ENCODE measurements around the gene ENSA. TPM values are rescaled to one million over a fixed set of nuclear protein-coding genes. Genes with fewer than 3 reads are reported as not detected.

Gene ENSA
- total and polyA plus RNA-seq, 2 of the 4 experiments (the other 2 are of a cell fraction): 53.2 to 96.5 TPM

GRCh38 chr1:150627826-150628410 is 1.5 kb downstream of the ENSA start:
- dilution Hi-C loops (cut with HindIII; ENCODE audit: low sequenced_read_pairs, unreplicated experiment): no loop called here
- Histone ChIP-seq H4K91ac (ENCODE audit: insufficient read depth, low read depth, low read length) (no peak overlapping the region), H2AK5ac (ENCODE audit: low read depth, low read length) (no peak overlapping the region), H3K27ac (ENCODE audit: insufficient read depth, low read length) (no peak overlapping the region), H2AK9ac (replicated peaks; ENCODE audit: low read depth, low read length, poor library complexity) (no peak overlapping the region), H2BK20ac (ENCODE audit: low read depth, low read length) (no peak overlapping the region), H3K79me1 (ENCODE audit: low read depth in 1 of 2, low read length in 2 of 2) (peaks cover 27 to 47% of the 10 kb centered on the region in 2 experiments), H3K9ac (ENCODE audit: low read depth, low read length) (no peak overlapping the region), H3K4me3 (ENCODE audit: insufficient read depth, low read depth, low read length) (no peak overlapping the region), H3K4me1 (ENCODE audit: control insufficient read depth, insufficient read depth, low read length) (no peaks in the 10 kb centered on the region; the same call in 1 of the 2 replicates), H2BK120ac (ENCODE audit: low read depth, low read length) (no peak overlapping the region), H3K4me2 (ENCODE audit: low read depth, low read length) (peak overlapping the region; percentile 76), H4K20me1 (ENCODE audit: insufficient read depth, low read length) (no peaks in the 10 kb centered on the region; the same call in 1 of the 2 replicates), H3K9me1 (ENCODE audit: insufficient read depth, low read length) (peaks cover 3% of the 10 kb centered on the region), H2AFZ (replicated peaks; ENCODE audit: low read length, poor library complexity) (no peak overlapping the region), H3K36me3 (ENCODE audit: control insufficient read depth, insufficient read depth, low read length) (peaks cover 14% of the 10 kb centered on the region), H3K23ac (ENCODE audit: low read depth, low read length) (no peak overlapping the region), H3K4ac (ENCODE audit: low read depth, low read length) (no peak overlapping the region), H3K56ac (ENCODE audit: extremely low read depth, insufficient read depth, low read length) (no peak overlapping the region), H2BK15ac (ENCODE audit: low read depth, low read length) (no peak overlapping the region), H3K18ac (ENCODE audit: low read depth, low read length) (no peak overlapping the region), H3K14ac (replicated peaks; ENCODE audit: low read depth, low read length) (no peak overlapping the region), H3K9me3 (ENCODE audit: control insufficient read depth, insufficient read depth, low read length) (no peaks in the 10 kb centered on the region), H2BK5ac (ENCODE audit: low read depth, low read length, poor library complexity, severe bottlenecking) (no peak overlapping the region), H4K5ac (ENCODE audit: low read depth, low read length) (no peak overlapping the region), H4K8ac (ENCODE audit: low read depth in 2 of 2, low read length in 2 of 2) (no peak overlapping the region), H3K27me3 (ENCODE audit: control insufficient read depth, insufficient read depth, low read length) (no peaks in the 10 kb centered on the region)
- in situ Hi-C loops (cut with MboI; ENCODE audit: low sequenced_read_pairs): no loop called here
- POLR2A ChIA-PET (ENCODE audit: unreplicated experiment): no interaction called here
- DNase-seq: no peak
- ATAC-seq (ENCODE audit: low read depth): no peak
- no CpG with 5 or more reads among the region's 5 CpGs for WGBS, 2 experiments (ENCODE audit: extremely low coverage in 2 of 2, insufficient read length in 1 of 2)
- intact Hi-C loops (cut with micrococcal nuclease): loop anchor here (2.0 kb wide), 1 partner anchor 185 kb away; no protein-coding TSS in a partner anchor
- TF ChIP-seq SMC3 (IDR thresholded peaks at IDR 0.05; ENCODE audit: low read depth, low read length): no peak
- no peak for TF ChIP-seq CTCF (conservative IDR thresholded peaks at IDR 0.05; ENCODE audit: low read depth, low read length)
- no peak for TF ChIP-seq ELK1 (IDR thresholded peaks at IDR 0.05; ENCODE audit: borderline replicate concordance, low read depth, low read length)
- no peak for TF ChIP-seq BHLHE40 (IDR thresholded peaks at IDR 0.05; ENCODE audit: low read depth, low read length)
- TF ChIP-seq MXI1 (IDR thresholded peaks at IDR 0.05; ENCODE audit: borderline replicate concordance, low read depth, low read length): no peak
- no peak for TF ChIP-seq POLR2A (IDR thresholded peaks at IDR 0.05; ENCODE audit: low read depth, low read length)
- TF ChIP-seq MAFK (IDR thresholded peaks at IDR 0.05; ENCODE audit: low read depth, low read length): no peak
- TF ChIP-seq CEBPB (IDR thresholded peaks at IDR 0.05; ENCODE audit: low read depth, low read length): no peak
- no peak for TF ChIP-seq FOS (IDR thresholded peaks at IDR 0.05; ENCODE audit: low read depth, low read length)
- TF ChIP-seq RAD21 (IDR thresholded peaks at IDR 0.05; ENCODE audit: low read length): no peak
- no peak for TF ChIP-seq USF2 (IDR thresholded peaks at IDR 0.05; ENCODE audit: low read depth, low read length)
- TF ChIP-seq MAZ (IDR thresholded peaks at IDR 0.05; ENCODE audit: borderline replicate concordance, low read depth, low read length): no peak
- TF ChIP-seq CHD1 (IDR thresholded peaks at IDR 0.05; ENCODE audit: low read depth, low read length): no peak
- TF ChIP-seq NFE2L2 (IDR thresholded peaks at IDR 0.05; ENCODE audit: low read depth, low read length): no peak
- BruUV-seq (replicated peaks): no TSS peak
- CTCF ChIA-PET: interaction anchor here (0.6 kb wide), 2 partner anchors 95 to 221 kb away, joined by 3 read pairs; no protein-coding TSS in a partner anchor
